Neural cell (in vitro differentiated cells): ENCODE results near the gene CDC5L. TPM values are rescaled to one million over a fixed set of nuclear protein-coding genes. Genes with fewer than 3 reads are reported as not detected.

Experiments used
- H2AFZ ChIP-seq: fragments of 200-600, 300-800 bp; sonication (generic), shearing (Covaris generic); 2 replicates; pipeline ENCODE4 v1.6.0; 2014; ENCODE audit warnings: low read depth, mild to moderate bottlenecking, antibody characterized with exemption, low read length, moderate library complexity
- H3F3A ChIP-seq: fragments of 200-600 bp; shearing (Covaris generic); 2 replicates; pipeline ENCODE4 v1.6.1; 2016; ENCODE audit warnings: mild to moderate bottlenecking, moderate library complexity, mixed read lengths, antibody characterized with exemption, low read length; ENCODE audit not compliant: insufficient read depth, poor library complexity, severe bottlenecking
- H3K27ac ChIP-seq: fragments of 200-600, 300-800 bp; sonication (generic), shearing (Covaris generic); 2 replicates; pipeline ENCODE4 v1.5.1; 2014; ENCODE audit warnings: mild to moderate bottlenecking, low read length, moderate library complexity
- H3K27me3 ChIP-seq: fragments of 300-800, 200-600 bp; sonication (generic), shearing (Covaris generic); 2 replicates; pipeline ENCODE4 v1.6.0; 2014; ENCODE audit warnings: mild to moderate bottlenecking, low read depth, low read length, moderate library complexity; ENCODE audit not compliant: insufficient read depth
- H3K36me3 ChIP-seq: fragments of 300-800, 200-600 bp; sonication (generic), shearing (Covaris generic); 2 replicates; pipeline ENCODE4 v1.5.1; 2014; ENCODE audit warnings: mild to moderate bottlenecking, antibody characterized with exemption, low read length, moderate library complexity; ENCODE audit not compliant: insufficient read depth
- H3K4me2 ChIP-seq: fragments of 300-800, 200-600 bp; sonication (generic), shearing (Covaris generic); 2 replicates; pipeline ENCODE4 v1.6.0; 2014; ENCODE audit warnings: mild to moderate bottlenecking, low read length
- H3K4me3 ChIP-seq: fragments of 300-800, 200-600 bp; sonication (generic), shearing (Covaris generic); 2 replicates; pipeline ENCODE4 v1.5.1; 2014; ENCODE audit warnings: mild to moderate bottlenecking, low read length, moderate library complexity
- H3K79me2 ChIP-seq: fragments of 200-600 bp; shearing (Covaris generic); replicated peaks from 2 replicates; pipeline ENCODE4 v1.6.0; 2014; ENCODE audit warnings: mild to moderate bottlenecking, low read length, moderate library complexity; ENCODE audit not compliant: insufficient read depth
- H3K9ac ChIP-seq: fragments of 300-800, 200-600 bp; sonication (generic), shearing (Covaris generic); 2 replicates; pipeline ENCODE4 v1.6.1; 2016; ENCODE audit warnings: mild to moderate bottlenecking, low read length, mixed read lengths
- H3K9me2 ChIP-seq: fragments of 200-600 bp; shearing (Covaris generic); 2 replicates; pipeline ENCODE4 v1.6.1; 2016; ENCODE audit warnings: mild to moderate bottlenecking, low read length, mixed read lengths; ENCODE audit not compliant: insufficient read depth
- H3K9me3 ChIP-seq: fragments of 200-600, 300-800 bp; sonication (generic), shearing (Covaris generic); 2 replicates; pipeline ENCODE4 v1.6.1; 2016; ENCODE audit warnings: mild to moderate bottlenecking, mixed run types, low read length, moderate library complexity, mixed read lengths
- H4K20me1 ChIP-seq: fragments of 200-600 bp; shearing (Covaris generic); 2 replicates; pipeline ENCODE4 v1.6.1; 2016; ENCODE audit warnings: mild to moderate bottlenecking, mixed run types; ENCODE audit not compliant: insufficient read depth
- EP300 ChIP-seq: fragments of 450-650 bp; conservative IDR thresholded peaks from 2 replicates; pipeline ENCODE4 v1.6.1; 2014; ENCODE audit warnings: antibody characterized with exemption, mild to moderate bottlenecking, moderate library complexity; ENCODE audit not compliant: poor library complexity, severe bottlenecking
- EZH2 ChIP-seq: fragments of 200-600, 300-800 bp; shearing (Covaris generic), sonication (generic); IDR thresholded peaks from 2 replicates; pipeline ENCODE4 v1.6.1; 2014; ENCODE audit warnings: antibody characterized with exemption, low read length, borderline replicate concordance, mild to moderate bottlenecking; ENCODE audit not compliant: insufficient read depth, poor library complexity, severe bottlenecking
- MXI1 ChIP-seq: fragments of 450-650 bp; conservative IDR thresholded peaks from 2 replicates; pipeline ENCODE4 v1.6.1; 2014; ENCODE audit warnings: antibody characterized with exemption, mild to moderate bottlenecking; ENCODE audit not compliant: poor library complexity, severe bottlenecking
- POLR2AphosphoS5 ChIP-seq: IDR thresholded peaks from 2 replicates; pipeline ENCODE4 v1.6.1; 2012
- RAD21 ChIP-seq: fragments of 450-650 bp; conservative IDR thresholded peaks from 2 replicates; pipeline ENCODE4 v1.6.1; 2014; ENCODE audit warnings: antibody characterized with exemption, mild to moderate bottlenecking, moderate library complexity
- SMC3 ChIP-seq: fragments of 450-650 bp; conservative IDR thresholded peaks from 2 replicates; pipeline ENCODE4 v1.6.1; 2014; ENCODE audit warnings: antibody characterized with exemption, mild to moderate bottlenecking, moderate library complexity; ENCODE audit not compliant: poor library complexity
- TAF1 ChIP-seq: IDR thresholded peaks from 2 replicates; pipeline ENCODE4 v1.6.1; 2012; ENCODE audit warnings: low read depth
- polyA plus RNA-seq: library from polyadenylated mRNA; depleted of rRNA; stranded (reverse); fragments of >200 nt; gene quantifications from 2 replicates; pipeline ENCODE4 v1.2.3, GENCODE V29; 2014
- TF ChIP-seq, protein P1 (sequence below): IDR thresholded peaks from 2 replicates; pipeline ENCODE4 v1.6.1; 2012; ENCODE audit warnings: borderline replicate concordance
- TF ChIP-seq, protein P2 (sequence below): fragments of 450-650 bp; IDR thresholded peaks from 2 replicates; pipeline ENCODE4 v1.5.1; 2014; ENCODE audit warnings: antibody characterized with exemption, mild to moderate bottlenecking, moderate library complexity; ENCODE audit not compliant: poor library complexity, severe bottlenecking

The CDC5L gene
- polyA plus RNA-seq, 1 donor from 2014 or later = 28.9 TPM

DNA sequence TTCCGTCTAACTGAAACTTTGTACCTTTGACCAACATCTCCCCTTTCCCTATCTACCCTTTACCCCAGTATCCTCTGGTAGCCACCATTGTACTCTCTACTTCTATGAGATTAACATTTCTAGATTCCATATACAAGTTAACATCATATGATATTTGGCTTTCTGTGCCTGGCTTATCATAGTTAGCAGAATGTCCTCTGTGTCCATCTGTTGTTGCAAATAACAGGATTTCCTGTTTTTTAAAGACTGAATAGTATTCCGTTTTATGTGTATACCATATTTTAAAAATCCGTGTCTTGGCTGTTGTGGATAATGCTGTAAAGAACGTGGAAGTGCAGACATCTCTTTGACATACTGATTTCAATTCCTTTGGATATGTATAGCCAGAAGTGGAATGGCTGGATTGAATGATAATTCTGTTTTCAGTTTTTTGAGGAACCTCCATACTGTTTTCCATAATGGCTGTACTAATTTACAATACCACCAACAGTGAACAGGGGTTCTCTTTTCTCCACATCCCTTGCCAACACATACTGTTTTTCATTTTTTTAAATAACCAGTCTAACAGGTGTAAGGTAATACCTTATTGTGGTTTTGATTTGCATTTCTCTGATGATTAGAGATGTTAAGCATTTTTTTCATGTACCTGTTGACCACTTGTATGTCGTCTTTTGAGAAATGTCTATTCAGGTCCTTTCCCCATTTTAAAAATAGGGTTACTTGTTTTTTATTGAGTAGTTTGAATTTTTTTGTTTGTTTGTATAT, 53.8 kb downstream of the CDC5L start:
- Histone ChIP-seq H3K9me3 (no peaks in the 10 kb centered on the region), H3K79me2 (peaks cover 4% of the 10 kb centered on the region), H4K20me1 (no peaks in the 10 kb centered on the region), H3K9ac (no peak overlapping the region), H3K27ac (no peak overlapping the region), H3K4me3 (no peak overlapping the region), H3K36me3 (peaks cover 4% of the 10 kb centered on the region), H3K4me2 (no peak overlapping the region), H2AFZ (no peak overlapping the region), H3F3A (no peaks in the 10 kb centered on the region), H3K27me3 (no peaks in the 10 kb centered on the region), H3K9me2 (no peaks in the 10 kb centered on the region)
- TF ChIP-seq MXI1 = no peak
- TF ChIP-seq POLR2AphosphoS5 = no peak
- TF ChIP-seq EZH2 = no peak
- TF ChIP-seq TAF1 = no peak
- TF ChIP-seq RAD21 = no peak
- TF ChIP-seq, protein P1, sequence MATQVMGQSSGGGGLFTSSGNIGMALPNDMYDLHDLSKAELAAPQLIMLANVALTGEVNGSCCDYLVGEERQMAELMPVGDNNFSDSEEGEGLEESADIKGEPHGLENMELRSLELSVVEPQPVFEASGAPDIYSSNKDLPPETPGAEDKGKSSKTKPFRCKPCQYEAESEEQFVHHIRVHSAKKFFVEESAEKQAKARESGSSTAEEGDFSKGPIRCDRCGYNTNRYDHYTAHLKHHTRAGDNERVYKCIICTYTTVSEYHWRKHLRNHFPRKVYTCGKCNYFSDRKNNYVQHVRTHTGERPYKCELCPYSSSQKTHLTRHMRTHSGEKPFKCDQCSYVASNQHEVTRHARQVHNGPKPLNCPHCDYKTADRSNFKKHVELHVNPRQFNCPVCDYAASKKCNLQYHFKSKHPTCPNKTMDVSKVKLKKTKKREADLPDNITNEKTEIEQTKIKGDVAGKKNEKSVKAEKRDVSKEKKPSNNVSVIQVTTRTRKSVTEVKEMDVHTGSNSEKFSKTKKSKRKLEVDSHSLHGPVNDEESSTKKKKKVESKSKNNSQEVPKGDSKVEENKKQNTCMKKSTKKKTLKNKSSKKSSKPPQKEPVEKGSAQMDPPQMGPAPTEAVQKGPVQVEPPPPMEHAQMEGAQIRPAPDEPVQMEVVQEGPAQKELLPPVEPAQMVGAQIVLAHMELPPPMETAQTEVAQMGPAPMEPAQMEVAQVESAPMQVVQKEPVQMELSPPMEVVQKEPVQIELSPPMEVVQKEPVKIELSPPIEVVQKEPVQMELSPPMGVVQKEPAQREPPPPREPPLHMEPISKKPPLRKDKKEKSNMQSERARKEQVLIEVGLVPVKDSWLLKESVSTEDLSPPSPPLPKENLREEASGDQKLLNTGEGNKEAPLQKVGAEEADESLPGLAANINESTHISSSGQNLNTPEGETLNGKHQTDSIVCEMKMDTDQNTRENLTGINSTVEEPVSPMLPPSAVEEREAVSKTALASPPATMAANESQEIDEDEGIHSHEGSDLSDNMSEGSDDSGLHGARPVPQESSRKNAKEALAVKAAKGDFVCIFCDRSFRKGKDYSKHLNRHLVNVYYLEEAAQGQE = no peak
- no peak for TF ChIP-seq EP300
- TF ChIP-seq, protein P2, sequence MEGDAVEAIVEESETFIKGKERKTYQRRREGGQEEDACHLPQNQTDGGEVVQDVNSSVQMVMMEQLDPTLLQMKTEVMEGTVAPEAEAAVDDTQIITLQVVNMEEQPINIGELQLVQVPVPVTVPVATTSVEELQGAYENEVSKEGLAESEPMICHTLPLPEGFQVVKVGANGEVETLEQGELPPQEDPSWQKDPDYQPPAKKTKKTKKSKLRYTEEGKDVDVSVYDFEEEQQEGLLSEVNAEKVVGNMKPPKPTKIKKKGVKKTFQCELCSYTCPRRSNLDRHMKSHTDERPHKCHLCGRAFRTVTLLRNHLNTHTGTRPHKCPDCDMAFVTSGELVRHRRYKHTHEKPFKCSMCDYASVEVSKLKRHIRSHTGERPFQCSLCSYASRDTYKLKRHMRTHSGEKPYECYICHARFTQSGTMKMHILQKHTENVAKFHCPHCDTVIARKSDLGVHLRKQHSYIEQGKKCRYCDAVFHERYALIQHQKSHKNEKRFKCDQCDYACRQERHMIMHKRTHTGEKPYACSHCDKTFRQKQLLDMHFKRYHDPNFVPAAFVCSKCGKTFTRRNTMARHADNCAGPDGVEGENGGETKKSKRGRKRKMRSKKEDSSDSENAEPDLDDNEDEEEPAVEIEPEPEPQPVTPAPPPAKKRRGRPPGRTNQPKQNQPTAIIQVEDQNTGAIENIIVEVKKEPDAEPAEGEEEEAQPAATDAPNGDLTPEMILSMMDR = no peak

DNA sequence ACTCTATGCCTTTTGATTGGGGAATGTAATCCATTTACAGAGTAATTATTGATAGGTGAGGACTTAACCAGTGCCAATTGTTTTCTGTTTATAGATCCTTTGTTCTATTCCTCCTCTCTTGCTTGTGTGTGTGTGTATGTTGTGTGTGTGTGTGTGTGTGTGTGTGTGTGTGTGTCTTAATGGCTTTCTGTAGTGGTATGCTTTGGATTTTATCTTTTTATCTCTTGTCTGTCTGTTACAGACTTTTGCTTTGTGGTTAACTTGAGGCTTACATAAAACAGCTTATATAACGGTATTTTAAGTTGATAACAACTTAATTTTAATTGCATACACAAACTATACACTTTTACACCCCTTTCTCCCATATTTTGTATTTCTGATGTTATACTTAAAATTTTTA, 54.7 kb downstream of the CDC5L start:
- Histone ChIP-seq H4K20me1 (no peaks in the 10 kb centered on the region), H3K27ac (no peak overlapping the region), H3K36me3 (peaks cover 4% of the 10 kb centered on the region), H3K27me3 (no peaks in the 10 kb centered on the region), H2AFZ (no peak overlapping the region), H3K4me3 (no peak overlapping the region), H3F3A (no peaks in the 10 kb centered on the region), H3K4me2 (no peak overlapping the region), H3K9me3 (no peaks in the 10 kb centered on the region), H3K9me2 (no peaks in the 10 kb centered on the region), H3K79me2 (peaks cover 4% of the 10 kb centered on the region), H3K9ac (no peak overlapping the region)
- TF ChIP-seq EZH2 = no peak
- TF ChIP-seq EP300 = no peak
- TF ChIP-seq TAF1 = no peak
- TF ChIP-seq POLR2AphosphoS5 = no peak
- no peak for TF ChIP-seq RAD21
- no peak for TF ChIP-seq SMC3
- TF ChIP-seq, protein P1 = no peak
- TF ChIP-seq, protein P2 = no peak
- no peak for TF ChIP-seq MXI1
